A673 (cell line): ENCODE measurements around the gene G3BP2.
"Not testable (repeated sequence)": the region's sequence is repeated elsewhere in the genome, so short reads cannot be mapped to it uniquely, and the experiment has no call there.

Source experiments
- EZH2 ChIP-seq: fragments of 200-600 bp; sonication (generic); IDR thresholded peaks from 2 replicates; pipeline ENCODE4 v1.6.1; 2017; ENCODE audit warnings: borderline replicate concordance, low read depth, mild to moderate bottlenecking, mixed read lengths, antibody characterized with exemption, low read length; ENCODE audit not compliant: poor library complexity, severe bottlenecking
- TF ChIP-seq, protein P1 (sequence below): fragments of 300-800, 200-600 bp; sonication (generic); conservative IDR thresholded peaks from 2 replicates; pipeline ENCODE4 v1.5.1; 2017; ENCODE audit warnings: low read depth, mild to moderate bottlenecking, antibody characterized with exemption, low read length, moderate library complexity, mixed read lengths

DNA sequence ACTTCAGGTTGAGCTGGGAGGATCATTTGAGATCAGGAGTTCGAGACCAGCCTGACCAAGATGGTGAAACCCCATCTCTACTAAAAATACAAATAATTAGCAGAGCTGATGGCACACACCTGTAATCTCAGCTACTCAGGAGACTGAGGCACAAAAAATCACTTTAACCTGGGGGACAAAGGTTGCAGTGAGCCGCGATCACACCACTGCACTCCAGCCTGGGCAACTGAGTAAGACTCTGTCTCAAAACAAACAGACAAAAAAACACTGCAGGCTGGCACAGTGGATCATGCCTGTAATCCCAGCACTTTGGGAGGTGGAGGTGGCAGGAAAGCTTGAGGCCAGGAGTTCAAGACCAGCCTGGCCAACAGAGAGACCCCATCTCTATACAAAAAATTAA is 8.6 kb downstream of the G3BP2 start:
- TF ChIP-seq, protein P1, sequence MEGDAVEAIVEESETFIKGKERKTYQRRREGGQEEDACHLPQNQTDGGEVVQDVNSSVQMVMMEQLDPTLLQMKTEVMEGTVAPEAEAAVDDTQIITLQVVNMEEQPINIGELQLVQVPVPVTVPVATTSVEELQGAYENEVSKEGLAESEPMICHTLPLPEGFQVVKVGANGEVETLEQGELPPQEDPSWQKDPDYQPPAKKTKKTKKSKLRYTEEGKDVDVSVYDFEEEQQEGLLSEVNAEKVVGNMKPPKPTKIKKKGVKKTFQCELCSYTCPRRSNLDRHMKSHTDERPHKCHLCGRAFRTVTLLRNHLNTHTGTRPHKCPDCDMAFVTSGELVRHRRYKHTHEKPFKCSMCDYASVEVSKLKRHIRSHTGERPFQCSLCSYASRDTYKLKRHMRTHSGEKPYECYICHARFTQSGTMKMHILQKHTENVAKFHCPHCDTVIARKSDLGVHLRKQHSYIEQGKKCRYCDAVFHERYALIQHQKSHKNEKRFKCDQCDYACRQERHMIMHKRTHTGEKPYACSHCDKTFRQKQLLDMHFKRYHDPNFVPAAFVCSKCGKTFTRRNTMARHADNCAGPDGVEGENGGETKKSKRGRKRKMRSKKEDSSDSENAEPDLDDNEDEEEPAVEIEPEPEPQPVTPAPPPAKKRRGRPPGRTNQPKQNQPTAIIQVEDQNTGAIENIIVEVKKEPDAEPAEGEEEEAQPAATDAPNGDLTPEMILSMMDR, result not testable (repeated sequence)
- TF ChIP-seq EZH2, result not testable (repeated sequence)
